Mesenteric fat pad (tissue), 1 donor: ENCODE results near the gene ACSS1. TPM values are rescaled to one million over a fixed set of nuclear protein-coding genes. Genes with fewer than 3 reads are reported as not detected.

Source experiments
- DNase-seq: peaks from one replicate; pipeline ENCODE4 v3.0.0-alpha.2; 2020; ENCODE audit warnings: low spot score
- total RNA-seq: library from RNA; stranded (reverse); fragmentation: NEBNext Ultra II Directional; extraction: Animal tissue kit (Norgen Biotek cat#: 25700); gene quantifications from one replicate; pipeline ENCODE4 v1.2.1, GENCODE V29; 2021
- donor health status: DM: yes; HTN: yes; CAD: no.

Gene ACSS1
- total RNA-seq, 1 donor from 2014 or later: 14.3 TPM

DNA sequence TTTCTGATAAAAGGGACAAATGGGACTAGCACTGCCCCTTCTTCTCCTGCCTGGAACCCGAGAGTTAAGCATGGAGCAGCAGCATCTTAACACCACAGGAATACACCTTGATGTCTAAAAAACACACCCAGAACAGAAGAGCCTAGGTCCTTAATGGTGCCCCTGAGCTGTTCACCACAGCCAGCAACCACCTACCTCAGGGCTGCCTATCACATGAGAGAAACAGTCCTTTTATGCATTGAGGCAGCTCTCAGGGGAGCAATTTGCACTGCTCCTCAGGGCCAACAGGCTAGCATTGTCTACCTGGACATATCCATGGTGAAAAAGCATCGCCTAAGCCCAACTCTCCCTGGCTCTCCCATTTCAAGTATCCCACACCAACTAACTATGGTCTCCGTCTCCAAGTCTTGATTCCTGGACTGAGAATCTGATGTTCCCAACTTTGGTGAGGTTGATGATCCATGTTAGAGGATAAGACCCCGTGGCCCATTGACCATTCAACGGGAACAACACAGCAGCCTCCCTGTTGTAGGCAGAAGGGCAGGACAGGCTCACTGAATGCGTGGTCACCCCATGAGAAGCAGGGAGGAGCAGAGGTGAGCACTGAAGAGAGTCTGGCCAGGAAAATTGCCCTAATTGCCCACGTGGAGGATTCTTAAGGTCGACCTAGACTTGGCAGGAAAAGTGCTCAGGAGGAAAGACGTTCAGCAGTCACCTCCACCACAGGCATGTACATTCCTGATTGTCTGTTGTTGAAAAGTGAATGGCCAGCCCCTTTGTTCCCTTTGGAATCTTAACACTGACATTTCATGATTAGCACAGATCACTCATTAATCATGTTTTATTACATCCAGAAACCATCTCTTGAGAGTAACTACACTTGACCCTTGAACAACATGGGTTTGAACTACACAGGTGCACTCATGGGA is 61.2 kb downstream of the ACSS1 start:
- DNase-seq: no peak

DNA sequence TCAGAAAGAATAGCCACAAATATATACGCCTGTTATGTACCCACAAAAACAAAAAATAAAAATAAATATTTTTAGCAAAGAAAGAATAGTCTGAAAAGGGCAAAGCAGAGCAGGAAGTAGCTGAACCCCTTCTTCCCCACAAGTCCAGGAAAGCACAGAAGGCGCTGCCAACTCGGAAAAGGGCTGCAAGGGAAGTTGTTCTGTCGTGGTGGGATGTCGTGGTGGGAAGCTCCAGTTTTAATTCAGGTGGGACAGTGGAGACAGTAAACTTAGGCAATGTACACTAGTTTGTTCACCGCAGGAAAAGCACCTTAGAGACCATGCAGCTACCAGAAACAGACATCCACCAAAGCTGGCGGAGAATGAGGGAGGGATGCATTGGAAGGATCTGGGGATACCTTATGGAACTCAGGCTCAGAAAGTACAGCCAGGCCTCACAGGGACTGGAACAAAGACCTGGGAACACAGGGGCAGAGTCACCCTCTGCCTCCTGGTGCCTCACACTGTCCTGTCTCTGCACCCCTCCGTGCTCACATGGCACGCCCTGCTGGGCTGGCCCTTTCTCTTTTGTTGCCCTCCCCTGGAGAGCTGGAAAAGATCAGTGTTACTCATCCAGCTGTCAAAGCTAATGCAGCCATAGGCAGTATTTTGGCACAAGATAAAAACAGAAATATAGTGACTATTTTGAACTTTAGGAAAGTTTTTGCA is 62.0 kb downstream of the ACSS1 start:
- peak; percentile 47 for DNase-seq

DNA sequence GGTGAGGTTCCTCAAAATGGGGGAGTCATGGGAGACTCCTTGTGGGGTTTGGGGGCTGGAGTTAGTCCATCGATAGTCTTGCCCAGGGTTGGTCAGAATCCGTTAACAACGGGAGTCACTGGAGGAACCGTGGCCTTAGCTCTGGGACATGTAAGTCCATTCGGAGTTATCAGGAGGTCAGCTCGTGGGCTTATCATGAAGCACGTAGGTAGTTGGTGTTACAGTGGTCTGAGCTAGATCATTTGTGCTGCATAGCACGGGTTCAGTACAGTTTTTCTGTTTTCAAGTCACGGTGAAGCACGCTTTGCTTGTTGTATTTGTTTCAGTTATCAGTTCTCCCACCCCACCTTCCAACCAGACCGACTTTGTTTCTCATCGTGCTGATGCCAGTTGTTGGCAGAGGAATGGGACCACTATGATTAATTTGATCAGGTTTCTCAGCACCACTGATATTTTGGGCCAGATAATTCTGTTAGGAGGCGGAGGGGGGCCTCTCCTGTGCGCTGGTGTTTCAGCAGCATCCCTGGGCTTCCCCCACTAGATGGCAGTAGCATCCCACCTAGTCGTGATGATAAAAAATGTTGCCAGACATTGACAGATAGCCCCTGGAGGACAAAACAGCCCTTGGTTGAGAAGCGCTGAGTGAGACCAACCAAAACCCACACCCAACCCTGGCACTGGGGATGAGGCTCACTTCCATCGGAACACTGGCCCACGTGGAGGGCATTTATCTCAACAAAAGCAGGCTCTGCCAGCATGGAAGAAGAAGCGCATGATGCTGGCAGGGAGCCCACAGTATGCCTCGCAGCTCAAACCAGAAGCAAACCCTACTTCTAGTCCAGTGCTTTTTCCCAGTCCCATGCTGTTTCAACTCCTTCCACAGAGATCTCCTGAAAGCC is 63.2 kb downstream of the ACSS1 start:
- peak; percentile 89 for DNase-seq

DNA sequence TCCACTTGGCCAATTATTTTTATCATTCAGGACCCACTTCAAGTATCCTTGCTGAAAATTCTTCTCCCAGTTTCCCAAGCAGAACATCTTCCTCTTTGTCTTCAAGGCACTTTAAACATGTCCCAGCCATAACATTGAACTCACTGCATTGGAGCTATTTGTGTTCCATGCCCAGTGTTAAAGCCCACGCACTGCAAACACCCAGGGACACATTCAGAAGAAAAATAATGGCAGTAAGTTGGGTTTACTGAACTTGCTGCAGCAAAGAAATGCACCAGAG is 63.8 kb downstream of the ACSS1 start:
- DNase-seq: no peak

DNA sequence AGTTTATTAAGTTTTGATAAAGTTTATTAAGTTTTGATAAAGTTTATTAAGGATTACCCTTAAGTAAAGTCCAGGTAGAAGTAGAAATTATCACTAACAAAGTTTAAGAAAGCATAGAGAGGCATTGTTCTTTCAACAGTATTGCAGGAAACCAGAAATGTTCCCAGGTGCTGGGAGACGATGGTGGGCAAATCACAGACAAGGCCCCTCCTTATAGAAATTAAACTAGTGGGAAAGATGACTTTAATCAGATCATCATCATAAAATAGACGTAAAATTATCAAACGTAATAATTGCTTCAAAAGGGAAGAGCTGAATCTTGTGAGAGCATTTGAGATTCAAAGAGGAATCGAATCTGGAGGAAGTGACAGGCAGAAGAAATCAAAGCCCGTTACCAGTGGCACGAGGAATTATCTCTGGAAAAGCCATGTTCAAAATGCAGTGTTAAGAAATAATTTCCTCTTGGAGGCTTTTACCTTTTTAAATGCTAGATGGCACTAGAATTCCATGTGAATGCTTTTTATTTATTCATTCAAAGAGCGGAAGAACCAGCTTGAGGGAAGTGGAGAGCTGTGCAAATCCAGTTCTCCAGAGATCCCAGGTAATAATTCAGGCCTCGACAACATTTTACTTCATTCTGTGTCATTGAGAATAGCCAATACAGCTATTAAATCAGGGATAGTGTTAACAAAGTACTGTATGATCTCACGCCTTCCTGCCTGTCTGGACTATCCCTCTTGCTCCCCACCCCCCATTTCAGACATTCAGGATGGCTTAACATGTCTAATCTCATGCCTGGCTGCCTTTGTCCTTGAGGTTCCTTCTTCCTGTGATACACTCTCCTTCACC is 64.4 kb downstream of the ACSS1 start:
- no peak for DNase-seq

DNA sequence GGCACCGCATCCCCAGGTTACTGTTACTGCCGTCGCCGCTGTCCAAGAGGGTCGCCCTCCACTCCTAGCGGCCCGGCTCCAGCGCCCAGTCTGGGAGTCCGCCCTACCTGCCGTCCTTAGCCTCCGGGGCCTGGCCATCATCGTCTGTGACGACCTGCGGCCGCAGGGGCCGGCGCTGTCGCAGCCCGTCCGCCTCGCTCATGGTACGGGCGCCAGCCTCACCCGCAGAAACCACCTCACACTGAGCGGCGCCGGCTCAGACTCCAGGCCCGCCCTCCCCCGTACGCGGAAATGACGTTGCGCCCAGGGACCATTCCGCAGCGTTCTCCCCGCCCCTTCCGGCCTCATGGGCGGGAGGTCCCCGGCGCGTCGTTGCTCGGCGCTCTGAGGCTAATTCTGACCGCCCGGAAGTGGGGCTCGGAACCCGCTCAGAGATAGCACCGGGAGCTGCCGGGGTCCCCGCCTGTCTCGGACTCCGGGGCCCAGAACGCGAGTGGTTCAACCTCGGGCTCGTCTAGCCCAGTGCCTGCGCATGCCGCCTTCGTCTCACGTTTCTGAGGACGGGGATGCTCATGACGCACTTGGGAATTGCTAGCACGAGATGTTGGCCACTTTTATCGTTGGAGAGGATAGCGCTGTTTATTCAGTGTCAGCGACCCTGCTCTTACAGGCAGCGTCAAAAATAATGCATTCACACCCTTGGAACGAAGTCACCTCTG is 65.3 kb downstream of the ACSS1 start, which contains the start of gene APMAP:
TSS of gene APMAP (minus strand) at position 265 of the 719 bp plus-strand sequence. CDS start at position 202, 63 bp downstream.
- peak; percentile 98 for DNase-seq

DNA sequence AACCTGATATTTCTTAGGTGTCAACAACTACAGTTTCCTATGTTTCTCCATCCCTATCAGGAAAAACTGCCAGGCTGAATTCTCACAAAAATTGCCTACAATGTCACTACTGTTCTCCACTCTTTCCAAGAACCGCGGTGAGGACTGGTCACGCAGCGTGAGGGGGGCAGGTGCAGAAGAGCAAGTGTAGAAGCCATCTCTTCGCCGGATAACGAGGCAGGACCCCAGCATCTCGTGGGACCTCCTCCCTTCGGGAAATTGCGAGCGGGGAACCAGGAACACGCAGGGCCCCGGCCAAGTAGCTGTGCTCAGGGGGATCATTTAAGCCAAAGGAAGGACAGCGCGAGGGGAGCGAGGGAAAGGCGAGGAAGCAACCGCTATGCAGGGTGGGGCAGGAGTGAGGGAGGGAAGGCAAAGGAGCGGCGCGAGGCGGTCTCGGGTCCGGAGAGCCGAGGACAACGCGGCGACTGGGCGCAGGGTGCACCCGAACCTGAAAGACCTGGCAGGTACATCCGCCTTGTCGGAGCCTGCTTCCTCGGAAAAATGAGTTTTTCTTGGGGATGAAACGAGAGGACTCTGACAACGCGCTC is 65.9 kb downstream of the ACSS1 start:
- peak; percentile 89 for DNase-seq

DNA sequence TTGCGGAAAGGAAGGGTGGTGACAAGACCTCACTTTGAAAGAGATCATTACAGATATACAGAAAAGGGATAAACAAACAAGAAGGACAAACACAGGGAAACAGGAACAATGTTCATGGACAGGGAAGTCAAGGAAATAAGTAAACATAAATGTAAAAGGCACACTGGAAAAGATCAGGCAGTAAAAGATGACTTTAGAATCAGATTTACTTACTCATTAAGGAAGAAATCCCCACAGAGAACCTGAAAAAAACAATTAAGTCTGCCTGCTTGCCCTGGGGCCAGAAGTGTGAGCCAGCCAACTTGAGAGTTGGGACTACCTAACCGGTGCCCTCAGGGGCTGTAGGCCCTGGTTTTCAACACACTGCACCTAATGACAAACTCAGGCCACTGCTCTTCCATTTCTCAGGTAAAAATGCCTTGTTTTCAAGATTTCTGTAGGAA is 67.1 kb downstream of the ACSS1 start:
- DNase-seq: no peak

DNA sequence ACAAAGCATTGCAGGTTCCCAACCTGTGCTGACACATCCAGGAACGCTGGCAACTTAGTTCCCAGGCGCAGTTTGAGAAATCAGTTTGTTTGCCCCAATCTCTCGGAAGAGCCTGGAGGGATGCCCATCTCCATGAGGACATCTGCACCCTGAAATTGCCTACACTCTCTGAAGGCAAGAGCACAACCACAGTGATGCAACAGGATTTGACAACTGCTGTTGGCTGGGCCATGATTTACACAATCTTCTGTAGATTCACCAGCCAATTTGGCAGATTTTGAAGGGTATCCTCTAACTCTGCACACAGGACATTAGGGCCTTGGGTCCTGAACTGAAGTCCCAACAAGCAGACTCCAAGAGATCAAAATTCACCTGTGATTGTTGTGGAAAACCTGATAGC is 68.8 kb downstream of the ACSS1 start:
- DNase-seq: no peak

DNA sequence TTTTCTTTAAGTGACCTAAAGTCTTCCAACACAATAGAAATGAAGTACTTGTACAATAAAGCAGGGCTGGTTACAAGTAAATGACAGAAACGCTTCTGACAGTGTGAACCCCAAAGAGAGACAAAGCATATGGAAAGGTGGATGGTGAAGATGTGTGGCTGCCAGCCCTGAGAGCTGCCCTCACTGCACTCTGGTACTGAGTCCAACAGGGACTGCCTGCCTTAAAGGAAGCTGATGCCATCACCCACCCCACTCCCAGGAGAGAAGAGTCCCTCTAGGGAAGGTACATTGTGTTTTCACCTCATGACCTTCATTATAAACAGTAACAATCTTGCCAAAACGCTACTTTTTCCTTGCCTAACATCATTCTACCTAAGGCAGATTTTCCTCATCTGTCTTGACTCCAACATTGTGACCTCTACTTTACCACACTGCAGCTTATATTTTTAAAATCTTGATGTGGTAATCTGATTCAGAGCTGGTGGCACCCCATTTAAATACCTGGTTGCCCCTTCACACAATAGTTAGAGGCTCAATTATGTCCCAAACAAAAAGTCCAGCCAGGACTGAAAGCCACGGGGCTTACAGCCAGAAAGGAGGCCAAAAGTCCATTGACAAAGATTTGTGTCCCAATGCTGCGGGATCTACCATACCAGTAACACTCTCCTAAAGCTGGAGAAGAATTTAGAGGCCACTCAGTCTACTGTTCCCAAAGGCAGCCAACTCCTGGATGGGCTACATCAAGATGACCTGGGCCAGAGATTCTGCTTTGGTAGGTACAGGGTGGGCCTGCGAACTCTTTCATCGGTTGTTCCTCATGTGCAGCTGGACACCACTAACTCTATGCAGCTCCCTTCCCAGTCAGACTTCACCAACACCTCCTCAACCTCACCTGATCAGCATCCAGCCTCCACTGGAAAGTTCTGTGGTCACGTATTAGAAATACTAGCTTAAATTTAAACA is 69.8 kb downstream of the ACSS1 start:
- DNase-seq: peak; percentile 39

DNA sequence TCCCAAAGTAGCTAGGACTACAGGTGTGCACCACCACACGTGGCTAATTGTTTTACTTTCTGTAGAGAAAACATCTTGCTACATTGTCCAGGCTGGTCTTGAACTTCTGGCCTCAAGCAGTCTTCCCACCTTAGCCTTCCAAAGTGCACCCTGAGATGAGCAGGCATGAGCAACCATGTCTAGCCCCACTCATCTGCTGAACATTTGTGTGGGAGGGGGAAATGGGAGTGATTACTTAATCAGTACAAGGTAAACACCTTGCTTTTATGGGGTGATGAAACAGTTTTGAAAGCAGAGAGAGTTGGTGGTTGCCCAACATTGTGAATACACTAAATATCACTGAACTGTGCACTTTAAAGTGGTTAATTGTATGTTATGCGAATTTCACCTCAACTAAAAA is 70.7 kb downstream of the ACSS1 start:
- DNase-seq: no peak

DNA sequence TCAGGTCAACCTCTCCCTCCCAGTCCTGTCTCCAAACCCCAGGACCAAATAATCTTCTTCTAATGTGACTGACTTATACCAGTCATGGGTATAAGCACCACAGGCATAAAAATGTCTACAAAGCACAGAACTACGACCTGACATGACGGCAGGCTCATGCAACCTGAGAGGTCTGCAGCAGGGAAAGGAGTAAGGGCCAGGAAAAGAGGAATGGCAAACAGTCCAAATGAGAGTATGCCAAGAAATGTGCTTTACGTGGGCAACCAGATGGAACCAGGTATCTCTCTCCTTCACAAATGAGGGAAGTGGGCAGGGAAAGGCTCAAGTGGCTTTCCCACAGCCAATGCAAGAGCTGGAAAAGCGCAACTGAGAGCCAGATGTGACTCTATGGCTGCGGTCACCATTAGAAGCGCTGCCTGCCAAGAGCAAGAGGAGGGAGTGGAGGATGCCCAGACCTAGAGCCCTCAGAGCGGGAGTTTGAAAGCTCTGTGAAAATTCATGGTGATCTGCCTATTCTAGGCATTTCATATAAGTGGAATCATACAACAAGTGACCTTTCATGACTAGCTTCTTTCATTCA is 71.4 kb downstream of the ACSS1 start:
- DNase-seq: no peak

DNA sequence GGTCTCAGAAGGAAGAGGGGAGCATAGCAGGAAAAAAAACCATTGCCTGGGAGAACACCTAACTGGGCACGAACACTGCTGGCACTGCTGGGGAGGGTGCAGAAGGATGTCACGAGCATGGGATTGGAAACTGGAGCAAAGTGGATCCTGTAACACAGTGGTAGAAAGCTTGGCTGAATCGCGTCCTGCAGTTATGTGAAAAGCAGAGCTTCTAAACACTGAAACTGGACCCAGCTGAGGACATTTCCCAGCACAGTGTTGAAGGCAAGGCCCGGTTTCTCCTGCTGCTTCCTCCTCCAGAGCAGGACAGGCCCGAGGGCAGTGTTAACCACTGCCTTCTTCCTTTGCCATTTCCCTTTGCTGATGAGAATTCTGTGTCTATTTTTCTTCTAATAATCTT is 72.1 kb downstream of the ACSS1 start:
- DNase-seq: peak; percentile 71

DNA sequence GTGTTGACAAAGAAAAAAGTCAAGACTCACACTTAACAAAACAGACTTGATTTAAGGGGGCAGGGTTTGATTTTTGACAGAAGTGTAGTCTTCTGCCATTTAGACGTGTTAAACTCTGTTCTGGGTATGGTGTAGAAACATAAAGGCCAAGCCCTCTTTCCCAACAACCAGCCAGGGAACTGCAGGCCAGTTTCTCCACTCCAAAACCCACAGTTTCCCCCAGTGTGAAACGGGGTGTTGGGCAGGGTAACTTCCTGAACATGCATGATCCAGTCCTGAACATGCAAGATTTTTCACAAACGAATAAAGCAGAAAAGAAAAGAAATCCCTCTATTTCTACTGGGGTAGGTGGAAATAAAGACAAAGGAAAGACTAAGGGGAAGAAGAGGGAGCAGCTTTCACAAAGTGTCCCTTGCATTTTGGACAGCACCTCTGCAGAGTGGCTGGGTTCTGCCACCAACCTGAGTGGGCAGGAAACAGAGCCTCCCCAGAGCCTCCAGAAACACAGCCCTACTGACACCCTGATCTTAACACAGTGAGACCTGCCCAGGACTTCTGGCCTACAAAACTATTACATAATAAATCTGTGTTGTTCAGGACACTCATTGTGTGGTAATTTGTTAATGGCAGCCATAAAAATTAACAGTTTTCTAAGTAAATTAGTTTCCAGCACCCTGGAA is 72.8 kb downstream of the ACSS1 start:
- peak; percentile 37 for DNase-seq

DNA sequence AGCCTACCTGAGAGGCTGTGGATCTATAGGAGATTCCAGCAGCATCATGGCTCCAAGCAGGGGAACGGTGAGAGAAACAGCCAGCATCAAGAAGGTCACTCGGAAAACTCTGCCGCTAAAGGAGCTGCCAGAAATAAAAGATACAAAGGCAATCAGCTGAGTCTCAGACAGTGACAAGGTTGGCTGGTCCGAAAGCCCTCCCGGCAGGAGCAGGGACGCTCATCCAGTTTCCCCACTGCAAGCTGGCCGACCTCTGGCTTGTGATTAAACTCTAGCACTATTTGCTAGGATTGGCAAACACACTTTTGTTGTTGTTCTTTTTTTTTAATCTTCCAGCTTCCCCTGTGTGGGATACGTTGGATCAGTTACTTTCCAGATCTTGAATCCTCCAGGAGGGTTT is 74.0 kb downstream of the ACSS1 start:
- DNase-seq: peak; percentile 35

DNA sequence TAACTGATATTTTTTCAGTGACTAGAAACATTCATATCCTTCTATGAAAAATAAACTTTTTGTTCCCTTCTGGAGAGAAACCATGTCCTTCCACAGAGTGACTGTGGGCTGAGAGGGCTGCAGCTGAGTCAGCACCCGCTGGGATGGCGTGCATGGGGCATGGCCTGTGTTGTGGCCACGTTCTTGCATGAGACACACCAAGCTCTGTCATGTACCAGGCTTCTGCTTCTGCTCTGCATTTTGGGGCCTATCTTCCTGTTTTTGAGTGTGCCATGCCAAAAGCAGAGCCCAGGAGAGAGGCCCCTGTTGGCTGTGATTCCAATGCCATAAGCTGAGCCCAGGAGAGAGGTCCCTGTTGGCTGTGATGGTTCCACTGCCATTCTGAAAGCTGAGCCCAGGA is 76.1 kb downstream of the ACSS1 start:
- DNase-seq: peak; percentile 86

DNA sequence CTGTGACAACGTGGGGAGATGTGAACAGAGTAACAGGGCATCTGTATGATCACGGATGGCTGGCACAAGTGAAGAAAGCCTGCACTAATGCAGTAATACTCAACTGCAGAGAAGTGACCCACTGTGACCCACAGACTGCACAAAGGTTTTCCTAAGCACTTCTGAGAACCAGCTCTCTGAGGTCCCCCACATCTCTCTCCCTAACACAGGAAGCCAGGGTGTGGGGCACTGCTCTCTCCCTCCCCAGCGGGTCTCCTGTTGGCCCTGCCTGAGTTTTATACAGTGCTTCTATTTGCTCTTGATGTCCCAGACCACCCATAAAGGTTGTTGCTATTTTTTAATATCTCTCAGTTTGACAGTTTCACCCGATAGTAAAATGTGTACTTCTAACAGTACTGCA is 76.7 kb downstream of the ACSS1 start:
- DNase-seq: no peak
